A549 (cell line): Measurements from ENCODE around the gene PRKAR1B. TPM values are rescaled to one million over a fixed set of nuclear protein-coding genes. Genes with fewer than 3 reads are reported as not detected.

Experiments used
- ATAC-seq, 2 experiments: fragments of 200-7000 bp in 1 of 2; fragments of >200 bp in 1 of 2; cut with Nextera tagmentation in 1 of 2; cut with Tn5 transposase in 1 of 2; 3 replicates each; pipeline versions ENCODE4 v1.8.0 to v1.9.1; 2018 to 2020; ENCODE audit warnings: mild to moderate bottlenecking in 1 of 2, moderate library complexity in 1 of 2
- CTCF ChIA-PET: fragments of 300-600 bp; sonication (Branson Sonifier 250); formaldehyde crosslinking; extraction: SDS; loops from one replicate; lab custom pipeline; 2021; ENCODE audit warnings: antibody characterized with exemption, inconsistent platforms; lab: Yijun Ruan, JAX
- POLR2A ChIA-PET: fragments of 350-600 bp; formaldehyde crosslinking; extraction: SDS; loops from one replicate; lab custom pipeline; 2021; ENCODE audit warnings: antibody characterized with exemption, inconsistent platforms; lab: Yijun Ruan, JAX
- DNase-seq, 2 experiments: peaks; one replicate each; pipeline versions ENCODE4 v3.0.0 to v3.0.0-alpha.2; 2011 to 2016; ENCODE audit warnings: low read depth in 1 of 2, low spot score in 1 of 2
- FAIRE-seq: peaks from 2 replicates; lab custom pipeline; 2011; peaks lifted over from hg19 to GRCh38; lab: Jason Lieb, UNC
- H3K27ac ChIP-seq, 2 experiments: fragments of >200 bp; sonication (Bioruptor Twin); formaldehyde crosslinking; 3 replicates each; pipeline ENCODE4 v1.5.1; 2016 to 2017
- H3K4me1 ChIP-seq: fragments of >200 bp; sonication (Bioruptor Twin); formaldehyde crosslinking; 3 replicates; pipeline ENCODE4 v1.6.1; 2016
- H3K4me2 ChIP-seq: fragments of >200 bp; sonication (Bioruptor Twin); formaldehyde crosslinking; 3 replicates; pipeline ENCODE4 v1.6.1; 2016
- H3K4me3 ChIP-seq: fragments of >200 bp; sonication (Bioruptor Twin); formaldehyde crosslinking; 3 replicates; pipeline ENCODE4 v1.5.1; 2016
- H3K9me3 ChIP-seq: fragments of >200 bp; sonication (Bioruptor Twin); formaldehyde crosslinking; 3 replicates; pipeline ENCODE4 v1.6.1; 2016
- CBX2 ChIP-seq: fragments of 200-600 bp; sonication (generic); IDR thresholded peaks from 2 replicates; pipeline ENCODE4 v1.6.1; 2016; ENCODE audit warnings: low read depth, mild to moderate bottlenecking, borderline replicate concordance
- CBX8 ChIP-seq: fragments of 200-600 bp; sonication (generic); IDR thresholded peaks from 2 replicates; pipeline ENCODE4 v1.6.1; 2016
- CHD2 ChIP-seq: fragments of 150-350 bp; IDR thresholded peaks from 2 replicates; pipeline ENCODE4 v1.6.1; 2014; ENCODE audit warnings: low read length; ENCODE audit not compliant: partially characterized antibody
- CHD4 ChIP-seq: fragments of 200-600 bp; sonication (generic); IDR thresholded peaks from 2 replicates; pipeline ENCODE4 v1.6.1; 2016; ENCODE audit warnings: antibody characterized with exemption, mild to moderate bottlenecking, borderline replicate concordance
- EHF ChIP-seq: fragments of 250-450 bp; sonication (Bioruptor Pico); IDR thresholded peaks from 2 replicates; pipeline ENCODE4 v1.5.0; 2020; ENCODE audit warnings: mild to moderate bottlenecking
- FOSL2 ChIP-seq, 2 experiments: fragments of 450-650 bp in 1 of 2; fragments of >200 bp in 1 of 2; sonication (Bioruptor Twin) in 1 of 2; formaldehyde crosslinking; IDR thresholded peaks; 2 replicates each; pipeline versions ENCODE4 v1.5.0 to v1.6.1; 2016 to 2020; ENCODE audit warnings: mild to moderate bottlenecking in 1 of 2, moderate library complexity in 1 of 2
- FOXS1 ChIP-seq: fragments of 250-450 bp; sonication (Bioruptor Pico); IDR thresholded peaks from 2 replicates; pipeline ENCODE4 v1.5.0; 2020; ENCODE audit warnings: mild to moderate bottlenecking, moderate library complexity
- GATA3 ChIP-seq: IDR thresholded peaks from 2 replicates; pipeline ENCODE4 v1.6.1; 2012; ENCODE audit warnings: borderline replicate concordance
- HDAC2 ChIP-seq: fragments of 200-600 bp; sonication (generic); IDR thresholded peaks from 2 replicates; pipeline ENCODE4 v1.6.1; 2016
- HOXA7 ChIP-seq: fragments of 250-450 bp; sonication (Bioruptor Pico); IDR thresholded peaks from 2 replicates; pipeline ENCODE4 v1.5.0; 2020; ENCODE audit warnings: mild to moderate bottlenecking, moderate library complexity
- JUN ChIP-seq, 2 experiments: fragments of >200 bp; sonication (Bioruptor Twin); formaldehyde crosslinking; IDR thresholded peaks; 2 replicates in 1 of 2; 3 replicates in 1 of 2; pipeline ENCODE4 v1.6.1; 2016 to 2017
- NPAS2 ChIP-seq: fragments of 250-450 bp; sonication (Bioruptor Pico); IDR thresholded peaks from 2 replicates; pipeline ENCODE4 v1.8.0; 2022; ENCODE audit warnings: mild to moderate bottlenecking, moderate library complexity, borderline replicate concordance
- NR3C1 ChIP-seq: fragments of >200 bp; sonication (Bioruptor Twin); formaldehyde crosslinking; IDR thresholded peaks from 3 replicates; pipeline ENCODE4 v1.6.1; 2017
- PHF8 ChIP-seq: fragments of 200-600 bp; sonication (generic); IDR thresholded peaks from 2 replicates; pipeline ENCODE4 v1.6.1; 2016; ENCODE audit warnings: low read depth, mild to moderate bottlenecking, antibody characterized with exemption, moderate library complexity, borderline replicate concordance
- POLR2A ChIP-seq: IDR thresholded peaks from 2 replicates; pipeline ENCODE4 v1.6.1; 2012; ENCODE audit warnings: mild to moderate bottlenecking, low read length
- RARB ChIP-seq: fragments of 250-450 bp; sonication (Bioruptor Pico); IDR thresholded peaks from 2 replicates; pipeline ENCODE4 v1.8.0; 2021; ENCODE audit warnings: mild to moderate bottlenecking, moderate library complexity
- RCOR1 ChIP-seq: fragments of 150-350 bp; IDR thresholded peaks from 2 replicates; pipeline ENCODE4 v1.6.1; 2014; ENCODE audit warnings: antibody characterized with exemption, low read length, low read depth
- RFX5 ChIP-seq: fragments of 450-650 bp; IDR thresholded peaks from 2 replicates; pipeline ENCODE4 v1.7.1; 2014; ENCODE audit warnings: antibody characterized with exemption, mild to moderate bottlenecking, moderate library complexity
- SMC3 ChIP-seq: fragments of >200 bp; sonication (Bioruptor Twin); formaldehyde crosslinking; IDR thresholded peaks from 3 replicates; pipeline ENCODE4 v1.6.1; 2018; ENCODE audit warnings: inconsistent platforms
- SREBF2 ChIP-seq: fragments of 450-650 bp; IDR thresholded peaks from 2 replicates; pipeline ENCODE4 v1.6.1; 2014; ENCODE audit warnings: mild to moderate bottlenecking, moderate library complexity
- TP53 ChIP-seq: fragments of 250-450 bp; sonication (Bioruptor Pico); IDR thresholded peaks from 2 replicates; pipeline ENCODE4 v1.5.0; 2021; ENCODE audit warnings: mild to moderate bottlenecking, moderate library complexity
- ZFP36 ChIP-seq: fragments of 450-650 bp; IDR thresholded peaks from 2 replicates; pipeline ENCODE4 v1.6.1; 2014; ENCODE audit warnings: borderline replicate concordance; ENCODE audit not compliant: partially characterized antibody
- ZNF302 ChIP-seq: fragments of 250-450 bp; sonication (Bioruptor Pico); IDR thresholded peaks from 2 replicates; pipeline ENCODE4 v1.9.0; 2021; ENCODE audit warnings: inconsistent platforms, mild to moderate bottlenecking, moderate library complexity
- ZSCAN20 ChIP-seq: fragments of 250-450 bp; sonication (Bioruptor Pico); IDR thresholded peaks from 2 replicates; pipeline ENCODE4 v1.8.0; 2022; ENCODE audit warnings: mild to moderate bottlenecking, moderate library complexity
- WGBS: methylation state at CpG from one replicate; pipeline ENCODE4 v1.1.6; 2017; ENCODE audit errors: missing lambda C conversion rate; 5-methylcytosine and 5-hydroxymethylcytosine counted together
- polyA plus RNA-seq, 4 experiments: library from polyadenylated mRNA; depleted of rRNA in 3 of 4; stranded (reverse); fragments of >200 nt; fragmentation: RNase III in 1 of 4; extraction: RNeasy Plus Mini Kit Qiagen cat#74134 plus additional on column Dnase treatment in 1 of 4; gene quantifications; 2 replicates in 3 of 4; 3 replicates in 1 of 4; pipeline ENCODE4 v1.2.3, GENCODE V29; 2011 to 2017
- TF ChIP-seq, protein P1 (sequence below): fragments of >200 bp; sonication (Bioruptor Twin); formaldehyde crosslinking; IDR thresholded peaks from 2 replicates; pipeline ENCODE4 v1.6.1; 2016
- TF ChIP-seq, protein P2 (sequence below): fragments of 200-600 bp; sonication (generic); IDR thresholded peaks from 2 replicates; pipeline ENCODE4 v1.6.1; 2016; ENCODE audit warnings: antibody characterized with exemption, mild to moderate bottlenecking, moderate library complexity
- TF ChIP-seq, protein P3 (sequence below): IDR thresholded peaks from 2 replicates; pipeline ENCODE4 v1.6.1; 2012
- TF ChIP-seq, protein P4 (sequence below): fragments of 450-650 bp; IDR thresholded peaks from 2 replicates; pipeline ENCODE4 v1.6.1; 2014; ENCODE audit warnings: antibody characterized with exemption
- TF ChIP-seq, protein P5 (sequence below): IDR thresholded peaks from 2 replicates; pipeline ENCODE4 v1.6.1; 2012; ENCODE audit warnings: low read depth, borderline replicate concordance

The PRKAR1B gene
- polyA plus RNA-seq, 2 of the 4 experiments (the other 2 are of a cell fraction): 10.1 to 33.7 TPM

DNA sequence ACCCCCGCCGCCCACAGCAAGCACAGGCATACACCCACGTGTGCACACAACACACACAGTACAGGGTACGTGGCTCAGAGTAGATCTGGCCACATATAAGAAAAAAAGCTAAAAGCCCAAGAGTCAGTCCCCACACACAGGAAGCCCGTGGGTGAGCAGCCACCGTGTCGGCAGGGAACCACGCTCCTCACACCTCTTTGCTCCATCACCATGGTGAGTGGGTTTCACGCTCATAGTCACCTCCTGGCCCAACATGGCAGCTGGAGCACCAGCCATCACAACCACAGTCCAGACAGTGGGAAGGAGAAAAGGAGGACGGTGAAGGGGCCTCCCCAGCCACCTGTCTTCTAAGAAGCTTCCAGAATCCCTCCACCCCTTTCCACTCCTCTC, 131.5 kb downstream of the PRKAR1B start:
- Histone ChIP-seq H3K27ac (no peak overlapping the region), H3K9me3 (no peaks in the 10 kb centered on the region), H3K4me1 (no peaks in the 10 kb centered on the region), H3K4me2 (no peak overlapping the region), H3K4me3 (no peak overlapping the region)
- DNase-seq (no peak), FAIRE-seq (no peak), ATAC-seq (no peak)
- WGBS: 89% methylated on average over 10 of the region's 10 CpGs
- TF ChIP-seq ZFP36: no peak
- TF ChIP-seq ZNF302: no peak
- TF ChIP-seq, protein P1, sequence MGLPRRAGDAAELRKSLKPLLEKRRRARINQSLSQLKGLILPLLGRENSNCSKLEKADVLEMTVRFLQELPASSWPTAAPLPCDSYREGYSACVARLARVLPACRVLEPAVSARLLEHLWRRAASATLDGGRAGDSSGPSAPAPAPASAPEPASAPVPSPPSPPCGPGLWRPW: no peak
- no peak for TF ChIP-seq HDAC2
- no peak for TF ChIP-seq NPAS2 (CRISPR knock-in tag)
- no peak for TF ChIP-seq CBX2
- TF ChIP-seq EHF (CRISPR knock-in tag): no peak
- TF ChIP-seq POLR2A: no peak
- ChIA-PET CTCF (interaction anchor here (0.9 to 1.1 kb wide), 5 partner anchors 10 to 274 kb away, joined by 3 read pairs; no protein-coding TSS in a partner anchor), POLR2A (no interaction called here)

DNA sequence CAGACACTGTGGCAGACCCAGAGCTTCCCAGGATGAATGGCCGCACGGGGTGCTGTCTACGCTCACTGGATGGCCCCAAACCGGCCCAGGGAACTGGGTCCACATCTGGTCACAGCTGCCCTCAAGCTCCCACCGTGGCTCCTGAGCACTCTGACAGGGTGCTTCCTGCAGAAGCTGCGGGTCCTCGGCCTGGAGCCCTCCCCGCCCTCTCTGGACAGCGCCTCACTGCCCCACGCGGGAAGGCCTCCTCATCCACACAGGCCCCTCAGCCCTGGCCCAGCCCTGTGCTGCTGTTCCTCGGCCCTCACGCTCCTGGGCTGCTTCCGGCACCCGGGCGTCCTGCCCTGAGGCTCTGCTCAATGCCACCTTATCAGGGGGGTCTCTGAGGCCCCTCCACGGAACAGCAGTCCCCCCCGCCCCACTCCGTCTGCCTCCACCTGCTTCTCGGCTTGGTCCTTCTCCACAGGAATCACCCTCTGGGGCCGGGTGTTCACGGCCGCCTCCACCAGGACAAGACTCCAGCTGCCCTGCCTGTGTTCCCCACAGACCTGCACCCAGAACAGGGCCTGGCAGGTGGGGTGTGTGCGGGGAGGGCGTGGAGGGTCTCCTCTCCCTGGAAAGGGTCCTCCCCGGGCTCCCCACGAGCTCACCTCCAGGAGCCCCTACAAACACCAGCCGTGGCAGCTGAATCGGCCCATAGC, 132.0 kb downstream of the PRKAR1B start:
- H3K27ac ChIP-seq: no peak overlapping the region
- POLR2A ChIA-PET: no interaction called here

DNA sequence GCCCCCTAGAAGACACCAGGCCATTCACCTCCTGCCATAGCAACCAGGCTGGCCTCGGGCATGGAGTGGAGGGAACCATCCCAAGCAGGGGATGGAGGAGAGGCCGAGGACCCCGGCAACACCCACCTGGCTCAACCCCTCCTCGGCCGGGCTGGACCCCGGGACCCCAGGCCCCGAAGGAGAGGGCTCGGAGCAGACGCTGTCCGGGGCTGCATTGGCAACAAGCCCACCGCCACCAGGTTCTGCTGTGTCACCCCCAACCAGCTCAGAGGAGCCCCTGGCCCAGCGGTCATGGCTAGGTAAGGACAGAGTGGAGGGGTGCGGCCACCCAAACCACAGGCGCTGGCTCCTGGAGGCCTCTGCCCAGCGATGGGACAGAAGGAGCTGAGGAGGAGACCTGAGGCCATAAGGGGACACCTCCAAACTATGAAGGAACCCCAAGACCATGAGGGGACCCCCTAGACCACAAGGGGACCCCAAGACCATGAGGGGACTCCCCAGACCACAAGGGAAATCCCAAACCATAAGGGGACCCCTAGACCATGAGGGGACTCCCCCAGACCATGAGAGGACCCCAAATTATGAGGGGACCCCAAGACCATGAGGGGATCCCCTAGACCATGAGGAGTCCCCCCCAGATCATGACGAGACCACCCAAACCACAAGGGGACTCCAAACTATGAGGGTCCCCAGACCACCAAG, 132.7 kb downstream of the PRKAR1B start:
- FAIRE-seq: no peak
- CTCF ChIA-PET: interaction anchor here (1.1 kb wide), 2 partner anchors 11 to 23 kb away, joined by 3 to 4 read pairs; no protein-coding TSS in a partner anchor

More for the DNA sequence above, 132.0 kb downstream of the PRKAR1B start:
- H3K4me1 ChIP-seq: no peaks in the 10 kb centered on the region
- WGBS: 97% methylated on average over 24 of the region's 29 CpGs
- no peak for ATAC-seq
- no peak for FAIRE-seq
- TF ChIP-seq GATA3 (no peak), EHF (CRISPR knock-in tag) (no peak), TP53 (CRISPR knock-in tag) (no peak), NPAS2 (CRISPR knock-in tag) (no peak), CHD4 (no peak), NR3C1 (no peak), SREBF2 (no peak), FOXS1 (CRISPR knock-in tag) (no peak), FOSL2 (IDR thresholded peaks at IDR 0.05) (no peak), FOSL2 (CRISPR knock-in tag; IDR thresholded peaks at IDR 0.05) (no peak), RFX5 (no peak), SMC3 (no peak), PHF8 (no peak), CBX8 (no peak), CHD2 (no peak)
- TF ChIP-seq, protein P2, sequence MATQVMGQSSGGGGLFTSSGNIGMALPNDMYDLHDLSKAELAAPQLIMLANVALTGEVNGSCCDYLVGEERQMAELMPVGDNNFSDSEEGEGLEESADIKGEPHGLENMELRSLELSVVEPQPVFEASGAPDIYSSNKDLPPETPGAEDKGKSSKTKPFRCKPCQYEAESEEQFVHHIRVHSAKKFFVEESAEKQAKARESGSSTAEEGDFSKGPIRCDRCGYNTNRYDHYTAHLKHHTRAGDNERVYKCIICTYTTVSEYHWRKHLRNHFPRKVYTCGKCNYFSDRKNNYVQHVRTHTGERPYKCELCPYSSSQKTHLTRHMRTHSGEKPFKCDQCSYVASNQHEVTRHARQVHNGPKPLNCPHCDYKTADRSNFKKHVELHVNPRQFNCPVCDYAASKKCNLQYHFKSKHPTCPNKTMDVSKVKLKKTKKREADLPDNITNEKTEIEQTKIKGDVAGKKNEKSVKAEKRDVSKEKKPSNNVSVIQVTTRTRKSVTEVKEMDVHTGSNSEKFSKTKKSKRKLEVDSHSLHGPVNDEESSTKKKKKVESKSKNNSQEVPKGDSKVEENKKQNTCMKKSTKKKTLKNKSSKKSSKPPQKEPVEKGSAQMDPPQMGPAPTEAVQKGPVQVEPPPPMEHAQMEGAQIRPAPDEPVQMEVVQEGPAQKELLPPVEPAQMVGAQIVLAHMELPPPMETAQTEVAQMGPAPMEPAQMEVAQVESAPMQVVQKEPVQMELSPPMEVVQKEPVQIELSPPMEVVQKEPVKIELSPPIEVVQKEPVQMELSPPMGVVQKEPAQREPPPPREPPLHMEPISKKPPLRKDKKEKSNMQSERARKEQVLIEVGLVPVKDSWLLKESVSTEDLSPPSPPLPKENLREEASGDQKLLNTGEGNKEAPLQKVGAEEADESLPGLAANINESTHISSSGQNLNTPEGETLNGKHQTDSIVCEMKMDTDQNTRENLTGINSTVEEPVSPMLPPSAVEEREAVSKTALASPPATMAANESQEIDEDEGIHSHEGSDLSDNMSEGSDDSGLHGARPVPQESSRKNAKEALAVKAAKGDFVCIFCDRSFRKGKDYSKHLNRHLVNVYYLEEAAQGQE: no peak
- TF ChIP-seq, all 56 proteins: peak for 0
- Histone ChIP-seq H3K4me3 (no peak overlapping the region), H3K4me2 (no peak overlapping the region), H3K9me3 (no peaks in the 10 kb centered on the region)
- DNase-seq: no peak
- CTCF ChIA-PET: interaction anchor here (0.9 to 1.1 kb wide), 6 partner anchors 11 to 273 kb away, joined by 3 to 4 read pairs (median 3); no protein-coding TSS in a partner anchor

More for the DNA sequence above, 132.7 kb downstream of the PRKAR1B start:
- H3K27ac ChIP-seq: no peak overlapping the region
- ATAC-seq: no peak
- TF ChIP-seq HOXA7 (CRISPR knock-in tag) (no peak), RARB (CRISPR knock-in tag) (no peak), SREBF2 (no peak), HDAC2 (no peak), JUN (IDR thresholded peaks at IDR 0.05) (no peak), NR3C1 (no peak), FOXS1 (CRISPR knock-in tag) (no peak), POLR2A (no peak), RCOR1 (no peak), ZSCAN20 (no peak)
- TF ChIP-seq, protein P3, sequence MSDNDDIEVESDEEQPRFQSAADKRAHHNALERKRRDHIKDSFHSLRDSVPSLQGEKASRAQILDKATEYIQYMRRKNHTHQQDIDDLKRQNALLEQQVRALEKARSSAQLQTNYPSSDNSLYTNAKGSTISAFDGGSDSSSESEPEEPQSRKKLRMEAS: no peak
- TF ChIP-seq, protein P4, sequence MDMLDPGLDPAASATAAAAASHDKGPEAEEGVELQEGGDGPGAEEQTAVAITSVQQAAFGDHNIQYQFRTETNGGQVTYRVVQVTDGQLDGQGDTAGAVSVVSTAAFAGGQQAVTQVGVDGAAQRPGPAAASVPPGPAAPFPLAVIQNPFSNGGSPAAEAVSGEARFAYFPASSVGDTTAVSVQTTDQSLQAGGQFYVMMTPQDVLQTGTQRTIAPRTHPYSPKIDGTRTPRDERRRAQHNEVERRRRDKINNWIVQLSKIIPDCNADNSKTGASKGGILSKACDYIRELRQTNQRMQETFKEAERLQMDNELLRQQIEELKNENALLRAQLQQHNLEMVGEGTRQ: no peak
- TF ChIP-seq, protein P5, sequence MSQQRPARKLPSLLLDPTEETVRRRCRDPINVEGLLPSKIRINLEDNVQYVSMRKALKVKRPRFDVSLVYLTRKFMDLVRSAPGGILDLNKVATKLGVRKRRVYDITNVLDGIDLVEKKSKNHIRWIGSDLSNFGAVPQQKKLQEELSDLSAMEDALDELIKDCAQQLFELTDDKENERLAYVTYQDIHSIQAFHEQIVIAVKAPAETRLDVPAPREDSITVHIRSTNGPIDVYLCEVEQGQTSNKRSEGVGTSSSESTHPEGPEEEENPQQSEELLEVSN: no peak
- TF ChIP-seq, all 56 proteins: peak for 0
- POLR2A ChIA-PET: no interaction called here
- no peaks in the 10 kb centered on the region for H3K4me1 ChIP-seq
- DNase-seq: no peak
- H3K4me3 ChIP-seq: no peak overlapping the region
- no peaks in the 10 kb centered on the region for H3K9me3 ChIP-seq
- no peak overlapping the region for H3K4me2 ChIP-seq
- 87% methylated on average over 9 of the region's 16 CpGs for WGBS
